ENCODE measurements around the gene CCL19.

CCL19 gene

GRCh38 chr9:34648673-34649072, 42.4 kb downstream of the CCL19 start:
- DNase-seq: no peak
- in situ Hi-C loops (cut with HindIII; ENCODE audit: low pct_ligation_motif_present, low pct_unique_long_range_greater_than_20kb, low sequenced_read_pairs): no loop called here

DNA sequence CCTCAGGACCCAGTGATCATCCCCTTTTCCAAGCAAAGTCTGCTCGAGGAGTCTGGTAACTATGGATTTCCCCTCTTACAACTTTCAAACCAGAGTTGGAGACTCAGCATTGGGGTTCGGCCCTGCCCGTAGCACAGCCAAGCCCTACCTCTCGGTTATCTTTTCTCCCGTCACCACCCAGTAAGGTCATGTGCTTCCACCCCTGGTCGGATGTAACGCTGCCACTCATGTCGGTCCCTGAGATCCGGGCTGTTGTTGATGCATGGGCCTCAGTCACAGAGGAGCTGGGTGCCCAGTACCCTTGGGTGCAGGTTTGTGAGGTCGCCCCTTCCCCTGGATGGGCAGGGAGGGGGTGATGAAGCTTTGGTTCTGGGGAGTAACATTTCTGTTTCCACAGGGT, 43.4 kb downstream of the CCL19 start:
- DNase-seq: no peak
- in situ Hi-C loops (cut with HindIII; ENCODE audit: low pct_ligation_motif_present, low pct_unique_long_range_greater_than_20kb, low sequenced_read_pairs): no loop called here

DNA sequence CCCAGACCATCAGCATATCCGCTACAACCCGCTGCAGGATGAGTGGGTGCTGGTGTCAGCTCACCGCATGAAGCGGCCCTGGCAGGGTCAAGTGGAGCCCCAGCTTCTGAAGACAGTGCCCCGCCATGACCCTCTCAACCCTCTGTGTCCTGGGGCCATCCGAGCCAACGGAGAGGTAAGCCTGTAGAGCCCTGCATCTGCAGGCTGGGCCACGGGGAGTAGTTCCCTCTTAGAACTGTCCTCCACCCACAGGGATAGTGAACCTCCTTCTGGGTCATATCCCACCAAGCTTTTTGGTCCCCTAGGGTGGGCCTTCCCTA, 44.0 kb downstream of the CCL19 start:
- in situ Hi-C loops (cut with HindIII; ENCODE audit: low pct_ligation_motif_present, low pct_unique_long_range_greater_than_20kb, low sequenced_read_pairs): no loop called here
- DNase-seq: no peak

- peak; percentile 85 for DNase-seq
- in situ Hi-C loops (cut with HindIII; ENCODE audit: low pct_ligation_motif_present, low pct_unique_long_range_greater_than_20kb, low sequenced_read_pairs): no loop called here
These were observed 44.6 kb downstream of the CCL19 start, which contains the start of gene GALT for GRCh38 chr9:34646211-34647083. TSS of gene GALT (plus strand) at chr9:34646675. CDS start at chr9:34646705, 30 bp downstream.

DNA sequence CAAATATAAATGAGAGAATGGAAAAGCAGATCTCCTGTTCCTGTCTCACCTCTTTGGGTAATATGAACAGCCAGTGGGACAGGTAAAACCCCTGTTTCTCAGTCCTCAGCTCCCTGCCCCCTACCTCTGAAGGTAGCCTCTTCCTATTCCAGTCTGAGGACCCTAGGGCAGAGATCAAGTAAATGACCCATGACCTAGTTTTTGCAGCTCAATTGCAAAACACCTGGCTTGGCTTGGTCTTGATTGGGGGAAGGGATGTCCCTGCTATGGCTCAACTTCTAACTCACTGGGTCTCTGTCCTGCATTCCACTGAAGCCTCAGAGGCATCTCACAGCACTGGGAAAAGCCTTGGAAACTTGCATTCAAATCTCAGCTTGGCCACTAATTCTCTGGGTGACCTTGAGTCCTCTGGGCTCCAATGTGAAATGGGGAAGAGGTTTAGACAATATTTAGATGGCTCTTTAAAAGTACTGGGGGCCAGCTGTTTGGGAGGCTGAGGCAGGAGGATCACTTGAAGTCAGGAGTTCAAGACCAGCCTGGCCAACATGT, 46.2 kb downstream of the CCL19 start:
- in situ Hi-C loops (cut with HindIII; ENCODE audit: low pct_ligation_motif_present, low pct_unique_long_range_greater_than_20kb, low sequenced_read_pairs): no loop called here
- no peak for DNase-seq

GRCh38 chr9:34642679-34643078, 48.4 kb downstream of the CCL19 start:
- in situ Hi-C loops (cut with HindIII; ENCODE audit: low pct_ligation_motif_present, low pct_unique_long_range_greater_than_20kb, low sequenced_read_pairs): no loop called here
- no peak for DNase-seq

Measured in ACHN (cell line).